HUES64 (cell line): ENCODE results near the gene SLC13A2.
"Not testable (repeated sequence)": the region's sequence is repeated elsewhere in the genome, so short reads cannot be mapped to it uniquely, and the experiment has no call there.

Source experiments
- H3K27ac ChIP-seq: 2 replicates; pipeline ENCODE4 v1.7.0; 2013; ENCODE audit warnings: low read depth, low read length, inconsistent platforms
- H3K27me3 ChIP-seq: 2 replicates; pipeline ENCODE4 v1.6.1; 2013; ENCODE audit warnings: mild to moderate bottlenecking, low read length; ENCODE audit not compliant: insufficient read depth
- H3K36me3 ChIP-seq: 2 replicates; pipeline ENCODE4 v1.6.1; 2013; ENCODE audit warnings: mild to moderate bottlenecking, low read length; ENCODE audit not compliant: insufficient read depth
- H3K4me1 ChIP-seq: 2 replicates; pipeline ENCODE4 v1.6.1; 2013; ENCODE audit warnings: mild to moderate bottlenecking, low read length, moderate library complexity; ENCODE audit not compliant: insufficient read depth
- H3K4me3 ChIP-seq: 2 replicates; pipeline ENCODE4 v1.5.1; 2013; ENCODE audit warnings: mild to moderate bottlenecking, low read length, moderate library complexity
- H3K9ac ChIP-seq: 2 replicates; pipeline ENCODE4 v1.6.1; 2013; ENCODE audit warnings: mild to moderate bottlenecking, low read depth, low read length
- H3K9me3 ChIP-seq: 2 replicates; pipeline ENCODE4 v1.6.1; 2013; ENCODE audit warnings: low read depth, low read length; ENCODE audit not compliant: insufficient read depth
- WGBS: fragments of 150-250, 120-280 bp; methylation state at CpG from one replicate; pipeline ENCODE4 v1.1.7; 2013; ENCODE audit warnings: missing lambda C conversion rate; 5-methylcytosine and 5-hydroxymethylcytosine counted together

SLC13A2 gene

DNA sequence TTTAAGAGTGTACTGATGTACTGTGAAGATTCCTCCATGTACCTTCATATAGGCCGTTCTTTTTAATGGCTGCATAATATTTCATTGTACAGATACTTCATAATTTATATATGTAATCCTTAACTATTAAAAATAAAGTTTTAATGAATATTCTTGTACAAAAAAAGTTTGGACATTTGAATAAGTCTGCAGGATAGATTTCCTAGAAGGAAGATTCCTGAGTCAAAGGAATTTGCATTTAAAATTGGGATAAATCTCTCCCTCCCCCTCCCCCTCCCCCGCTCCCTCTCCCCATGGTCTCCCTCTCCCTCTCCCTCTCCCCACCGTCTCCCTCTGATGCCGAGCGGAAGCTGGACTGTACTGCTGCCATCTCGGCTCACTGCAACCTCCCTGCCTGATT lies 15.6 kb upstream of the SLC13A2 start:
- no peaks in the 10 kb centered on the region for H3K4me1 ChIP-seq
- H3K9me3 ChIP-seq = peaks cover 7% of the 10 kb centered on the region; the same call in 1 of the 2 replicates
- no peak overlapping the region for H3K27ac ChIP-seq
- H3K4me3 ChIP-seq = no peak overlapping the region
- H3K27me3 ChIP-seq = no peaks in the 10 kb centered on the region
- H3K9ac ChIP-seq = no peak overlapping the region
- WGBS = 95% methylated on average over 5 of the region's 6 CpGs
- no peaks in the 10 kb centered on the region for H3K36me3 ChIP-seq

GRCh38 chr17:28458881-28459280 lies 14.6 kb upstream of the SLC13A2 start:
- not testable (repeated sequence) for H3K27ac ChIP-seq, H3K36me3 ChIP-seq, H3K9me3 ChIP-seq, H3K9ac ChIP-seq, H3K4me3 ChIP-seq, H3K4me1 ChIP-seq, H3K27me3 ChIP-seq
- 95% methylated on average over 24 of the region's 32 CpGs for WGBS

- 0 out of 2 replicates have a peak, but pooled peaks cover 2% of the 10 kb centered on the region for H3K27me3 ChIP-seq
- no peak overlapping the region for H3K27ac ChIP-seq
- H3K9ac ChIP-seq = no peak overlapping the region
- WGBS = 92% methylated on average over 10 of the region's 10 CpGs
- H3K4me3 ChIP-seq = no peak overlapping the region
- no peaks in the 10 kb centered on the region for H3K4me1 ChIP-seq
- no peaks in the 10 kb centered on the region for H3K36me3 ChIP-seq
- H3K9me3 ChIP-seq = peaks cover 7% of the 10 kb centered on the region; the same call in 1 of the 2 replicates
These were observed 12.5 kb upstream of the SLC13A2 start for GRCh38 chr17:28460901-28461300.

GRCh38 chr17:28466001-28466400 lies 7.4 kb upstream of the SLC13A2 start:
- WGBS = 89% methylated on average over 9 of the region's 9 CpGs
- H3K27me3 ChIP-seq = 0 out of 2 replicates have a peak, but pooled peaks cover 7% of the 10 kb centered on the region
- H3K27ac ChIP-seq = no peak overlapping the region
- no peak overlapping the region for H3K9ac ChIP-seq
- no peaks in the 10 kb centered on the region for H3K36me3 ChIP-seq
- no peaks in the 10 kb centered on the region for H3K4me1 ChIP-seq
- no peak overlapping the region for H3K4me3 ChIP-seq
- no peaks in the 10 kb centered on the region for H3K9me3 ChIP-seq

DNA sequence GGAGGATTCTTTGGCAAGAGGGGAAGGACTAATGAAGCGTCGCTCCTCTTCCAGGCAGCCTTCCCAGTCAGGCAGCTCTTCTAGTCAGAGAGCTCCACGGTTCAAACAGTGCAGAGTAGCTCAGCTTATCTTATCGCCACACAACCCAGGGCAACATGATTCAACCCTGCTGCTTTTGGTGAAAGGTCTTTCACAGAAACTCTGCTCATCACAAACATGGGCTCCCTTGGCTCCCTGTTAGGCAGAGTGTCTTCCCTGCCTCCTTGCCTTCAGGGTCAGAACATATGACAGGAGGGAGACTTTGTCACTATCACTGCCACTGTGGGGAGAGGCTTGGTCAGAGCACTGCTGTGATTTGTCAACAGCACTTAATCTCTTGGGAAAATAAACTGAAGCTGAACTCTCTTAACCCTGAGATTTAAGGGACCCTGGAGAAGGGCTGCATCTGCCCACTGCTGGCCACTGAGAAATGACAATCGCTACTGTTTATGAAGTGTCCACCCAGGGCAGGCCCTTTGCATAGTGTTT lies 6.9 kb upstream of the SLC13A2 start:
- Histone ChIP-seq H3K36me3 (no peaks in the 10 kb centered on the region), H3K4me1 (no peaks in the 10 kb centered on the region), H3K27ac (no peak overlapping the region), H3K9ac (no peak overlapping the region), H3K27me3 (0 out of 2 replicates have a peak, but pooled peaks cover 7% of the 10 kb centered on the region), H3K4me3 (no peak overlapping the region), H3K9me3 (no peaks in the 10 kb centered on the region)
- WGBS = 78% methylated on average over 5 of the region's 5 CpGs

DNA sequence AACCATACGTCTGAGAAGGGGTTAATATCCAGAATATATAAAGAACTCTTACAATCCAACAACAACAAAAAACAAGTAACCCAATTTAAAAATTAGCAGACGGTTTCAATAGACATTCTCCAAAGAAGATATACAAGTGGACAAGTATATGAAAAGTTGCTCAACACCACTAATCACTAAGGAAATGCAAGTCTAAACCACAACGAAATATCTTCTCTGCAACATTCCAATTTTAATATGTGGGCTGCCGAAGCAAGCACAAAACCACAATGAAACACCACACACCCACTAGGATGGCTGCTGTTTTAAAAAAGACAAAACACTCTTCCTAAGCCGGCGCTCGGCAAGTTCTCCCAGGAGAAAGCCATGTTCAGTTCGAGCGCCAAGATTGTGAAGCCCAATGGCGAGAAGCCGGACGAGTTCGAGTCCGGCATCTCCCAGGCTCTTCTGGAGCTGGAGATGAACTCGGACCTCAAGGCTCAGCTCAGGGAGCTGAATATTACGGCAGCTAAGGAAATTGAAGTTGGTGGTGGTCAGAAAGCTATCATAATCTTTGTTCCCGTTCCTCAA lies 5.9 kb upstream of the SLC13A2 start:
- Histone ChIP-seq H3K9me3 (no peaks in the 10 kb centered on the region), H3K9ac (no peak overlapping the region), H3K27me3 (0 out of 2 replicates have a peak, but pooled peaks cover 7% of the 10 kb centered on the region), H3K4me3 (no peak overlapping the region), H3K36me3 (no peaks in the 10 kb centered on the region), H3K4me1 (no peaks in the 10 kb centered on the region), H3K27ac (no peak overlapping the region)
- 94% methylated on average over 14 of the region's 17 CpGs for WGBS

DNA sequence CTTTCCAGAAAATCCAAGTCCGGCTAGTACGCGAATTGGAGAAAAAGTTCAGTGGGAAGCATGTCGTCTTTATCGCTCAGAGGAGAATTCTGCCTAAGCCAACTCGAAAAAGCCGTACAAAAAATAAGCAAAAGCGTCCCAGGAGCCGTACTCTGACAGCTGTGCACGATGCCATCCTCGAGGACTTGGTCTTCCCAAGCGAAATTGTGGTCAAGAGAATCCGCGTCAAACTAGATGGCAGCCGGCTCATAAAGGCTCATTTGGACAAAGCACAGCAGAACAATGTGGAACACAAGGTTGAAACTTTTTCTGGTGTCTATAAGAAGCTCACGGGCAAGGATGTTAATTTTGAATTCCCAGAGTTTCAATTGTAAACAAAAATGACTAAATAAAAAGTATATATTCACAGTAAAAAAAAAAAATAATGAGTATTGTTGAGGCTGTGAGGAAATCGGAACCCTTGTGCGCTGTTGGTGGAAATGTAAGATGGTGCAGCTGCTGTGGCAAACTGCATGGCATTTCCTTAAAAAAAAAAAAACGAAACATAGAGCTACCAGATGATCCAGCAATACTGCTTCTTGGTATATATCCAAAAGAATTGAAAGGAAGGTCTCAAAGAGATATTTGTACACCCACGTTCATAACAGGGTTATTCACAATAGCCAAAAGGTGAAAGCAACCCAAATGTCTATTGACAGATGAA lies 5.3 kb upstream of the SLC13A2 start:
- H3K9ac ChIP-seq, H3K27me3 ChIP-seq, H3K36me3 ChIP-seq, H3K27ac ChIP-seq, H3K9me3 ChIP-seq, H3K4me1 ChIP-seq, H3K4me3 ChIP-seq: not testable (repeated sequence)
- WGBS = 96% methylated on average over 15 of the region's 20 CpGs

- no peaks in the 10 kb centered on the region for H3K4me1 ChIP-seq
- no peaks in the 10 kb centered on the region for H3K9me3 ChIP-seq
- H3K27ac ChIP-seq = no peak overlapping the region
- H3K9ac ChIP-seq = no peak overlapping the region
- H3K27me3 ChIP-seq = 0 out of 2 replicates have a peak, but pooled peaks cover 7% of the 10 kb centered on the region
- H3K36me3 ChIP-seq = no peaks in the 10 kb centered on the region
- no peak overlapping the region for H3K4me3 ChIP-seq
These were observed 4.7 kb upstream of the SLC13A2 start for GRCh38 chr17:28468781-28469180.

DNA sequence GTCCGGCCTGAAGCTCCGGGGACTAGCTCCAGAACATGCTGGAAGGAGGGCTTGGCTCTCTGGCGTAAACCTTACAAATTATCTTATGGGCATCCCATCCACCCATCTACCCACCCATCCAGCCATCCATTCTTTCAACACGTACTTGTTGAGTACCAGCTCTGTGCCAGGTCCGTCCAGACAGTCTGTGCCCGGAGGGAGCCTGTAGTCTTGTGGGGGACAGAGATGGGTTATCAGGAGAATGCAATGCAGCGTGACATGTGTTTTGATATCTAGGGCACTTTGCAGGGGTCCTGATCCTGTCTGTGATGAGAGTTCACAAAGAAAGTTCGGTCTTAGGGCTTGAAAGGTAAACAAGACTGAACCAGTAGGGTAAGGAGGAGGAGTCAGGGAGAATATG lies 4.1 kb upstream of the SLC13A2 start:
- Histone ChIP-seq H3K27me3 (0 out of 2 replicates have a peak, but pooled peaks cover 7% of the 10 kb centered on the region), H3K4me1 (no peaks in the 10 kb centered on the region), H3K4me3 (no peak overlapping the region), H3K27ac (no peak overlapping the region), H3K9me3 (no peaks in the 10 kb centered on the region), H3K9ac (no peak overlapping the region), H3K36me3 (no peaks in the 10 kb centered on the region)
- 90% methylated on average over 8 of the region's 8 CpGs for WGBS

GRCh38 chr17:28470266-28470913 lies 3.1 kb upstream of the SLC13A2 start:
- no peaks in the 10 kb centered on the region for H3K9me3 ChIP-seq
- 0 out of 2 replicates have a peak, but pooled peaks cover 7% of the 10 kb centered on the region for H3K27me3 ChIP-seq
- 89% methylated on average over 6 of the region's 7 CpGs for WGBS
- no peak overlapping the region for H3K4me3 ChIP-seq
- H3K36me3 ChIP-seq = no peaks in the 10 kb centered on the region
- H3K9ac ChIP-seq = no peak overlapping the region
- H3K4me1 ChIP-seq = no peaks in the 10 kb centered on the region
- H3K27ac ChIP-seq = no peak overlapping the region

DNA sequence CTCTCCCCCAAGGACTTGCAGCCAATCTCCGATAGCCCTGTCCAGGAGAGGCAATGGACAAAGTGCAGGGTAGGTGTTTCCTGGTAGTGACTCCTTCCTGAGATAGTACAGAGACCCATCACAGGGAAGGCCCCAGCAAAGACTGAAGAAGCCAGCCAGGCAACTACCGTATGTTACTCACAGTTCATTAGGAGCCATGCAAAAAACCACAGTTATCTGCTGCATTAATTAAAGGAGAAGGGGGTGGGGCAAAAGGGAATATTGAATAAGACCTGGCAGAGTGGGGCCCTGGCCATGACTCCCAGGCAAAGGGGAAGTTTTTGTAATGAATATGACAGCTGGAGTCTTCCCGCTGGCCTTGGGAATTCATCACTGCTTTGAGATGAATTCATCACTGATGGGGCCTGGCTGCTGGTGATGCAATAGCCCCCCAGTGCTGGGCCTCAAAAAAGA lies 2.5 kb upstream of the SLC13A2 start:
- Histone ChIP-seq H3K27me3 (0 out of 2 replicates have a peak, but pooled peaks cover 4% of the 10 kb centered on the region), H3K27ac (no peak overlapping the region), H3K4me3 (no peak overlapping the region), H3K9ac (no peak overlapping the region), H3K36me3 (no peaks in the 10 kb centered on the region), H3K9me3 (no peaks in the 10 kb centered on the region), H3K4me1 (no peaks in the 10 kb centered on the region)
- 79% methylated on average over 3 of the region's 3 CpGs for WGBS
